H9 (cell line): Measurements from ENCODE around the gene MATN4. TPM values are rescaled to one million over a fixed set of nuclear protein-coding genes. Genes with fewer than 3 reads are reported as not detected.
A peak's percentile ranks its signal among the peaks of the same experiment; 100 is the strongest.

Experiments
- DNase-seq: peaks from one replicate; pipeline ENCODE4 v3.0.0-alpha.2; 2017
- H2AFZ ChIP-seq: one replicate; pipeline ENCODE4 v1.6.1; 2013; ENCODE audit warnings: mild to moderate bottlenecking, low read length, control low read depth, moderate library complexity
- H2AK5ac ChIP-seq: 2 replicates; pipeline ENCODE4 v1.6.1; 2013; ENCODE audit warnings: low read length, control low read depth, mixed read lengths; ENCODE audit not compliant: insufficient read length
- H2BK120ac ChIP-seq: one replicate; pipeline ENCODE4 v1.6.1; 2013; ENCODE audit warnings: low read depth, mild to moderate bottlenecking, low read length, control low read depth, inconsistent platforms; ENCODE audit not compliant: poor library complexity, severe bottlenecking
- H2BK12ac ChIP-seq: 2 replicates; pipeline ENCODE4 v1.6.1; 2013; ENCODE audit warnings: low read length, control low read depth, mixed read lengths, low read depth; ENCODE audit not compliant: insufficient read length
- H2BK15ac ChIP-seq: 2 replicates; pipeline ENCODE4 v1.6.1; 2013; ENCODE audit warnings: low read depth, low read length, control low read depth
- H2BK20ac ChIP-seq: one replicate; pipeline ENCODE4 v1.6.1; 2013; ENCODE audit warnings: low read depth, mild to moderate bottlenecking, low read length, control low read depth, inconsistent platforms; ENCODE audit not compliant: poor library complexity, severe bottlenecking
- H2BK5ac ChIP-seq: 2 replicates; pipeline ENCODE4 v1.6.1; 2013; ENCODE audit warnings: low read length, control low read depth, mixed read lengths; ENCODE audit not compliant: insufficient read length
- H3K14ac ChIP-seq: 2 replicates; pipeline ENCODE4 v1.6.1; 2013; ENCODE audit warnings: low read length, control low read depth; ENCODE audit not compliant: insufficient read depth
- H3K18ac ChIP-seq: 2 replicates; pipeline ENCODE4 v1.6.1; 2013; ENCODE audit warnings: low read depth, mild to moderate bottlenecking, mixed read lengths, low read length, control low read depth; ENCODE audit not compliant: insufficient read length
- H3K23ac ChIP-seq: 2 replicates; pipeline ENCODE4 v1.6.1; 2013; ENCODE audit warnings: low read length, control low read depth, mixed read lengths, low read depth; ENCODE audit not compliant: insufficient read length
- H3K23me2 ChIP-seq: 2 replicates; pipeline ENCODE4 v1.6.1; 2013; ENCODE audit warnings: low read depth, mild to moderate bottlenecking, mixed read lengths, low read length, control low read depth; ENCODE audit not compliant: insufficient read length, poor library complexity, severe bottlenecking
- H3K27ac ChIP-seq: 2 replicates; pipeline ENCODE4 v1.5.1; 2013; ENCODE audit warnings: low read length, control low read depth, mixed read lengths, low read depth; ENCODE audit not compliant: insufficient read length
- H3K27me3 ChIP-seq: 2 replicates; pipeline ENCODE4 v1.6.1; 2013; ENCODE audit warnings: low read length, control low read depth, inconsistent platforms; ENCODE audit not compliant: insufficient read depth
- H3K4ac ChIP-seq: 2 replicates; pipeline ENCODE4 v1.6.1; 2013; ENCODE audit warnings: low read depth, mild to moderate bottlenecking, control low read depth, inconsistent platforms, low read length, moderate library complexity
- H3K4me1 ChIP-seq: 2 replicates; pipeline ENCODE4 v1.6.1; 2013; ENCODE audit warnings: low read length, control low read depth, inconsistent platforms; ENCODE audit not compliant: insufficient read depth
- H3K4me2 ChIP-seq: 2 replicates; pipeline ENCODE4 v1.6.1; 2013; ENCODE audit warnings: low read length, control low read depth, mixed read lengths; ENCODE audit not compliant: insufficient read length, insufficient read depth
- H3K56ac ChIP-seq: 2 replicates; pipeline ENCODE4 v1.6.1; 2013; ENCODE audit warnings: low read depth, mild to moderate bottlenecking, mixed read lengths, low read length, control low read depth; ENCODE audit not compliant: insufficient read length
- H3K79me1 ChIP-seq: 2 replicates; pipeline ENCODE4 v1.6.1; 2013; ENCODE audit warnings: low read depth, mild to moderate bottlenecking, moderate library complexity, low read length, control low read depth, inconsistent platforms; ENCODE audit not compliant: insufficient read depth, poor library complexity, severe bottlenecking
- H3K79me2 ChIP-seq: 2 replicates; pipeline ENCODE4 v1.6.1; 2013; ENCODE audit warnings: low read length, control low read depth, inconsistent platforms; ENCODE audit not compliant: insufficient read depth
- H3K9ac ChIP-seq: 2 replicates; pipeline ENCODE4 v1.6.1; 2013; ENCODE audit warnings: low read length, control low read depth, mixed read lengths; ENCODE audit not compliant: insufficient read length; ENCODE audit errors: extremely low read depth
- H3K9me3 ChIP-seq: one replicate; pipeline ENCODE4 v1.6.1; 2013; ENCODE audit warnings: low read depth, low read length, inconsistent platforms; ENCODE audit not compliant: control insufficient read depth
- H3T11ph ChIP-seq: one replicate; pipeline ENCODE4 v1.6.1; 2013; ENCODE audit warnings: mild to moderate bottlenecking, low read length, control low read depth, inconsistent platforms
- H4K20me1 ChIP-seq: one replicate; pipeline ENCODE4 v1.6.1; 2013; ENCODE audit not compliant: control insufficient read depth, insufficient read length, insufficient read depth
- H4K5ac ChIP-seq: 2 replicates; pipeline ENCODE4 v1.6.1; 2013; ENCODE audit warnings: low read depth, mild to moderate bottlenecking, mixed read lengths, low read length, control low read depth; ENCODE audit not compliant: insufficient read length
- H4K8ac ChIP-seq: replicated peaks from 2 replicates; pipeline ENCODE4 v1.6.1; 2013; ENCODE audit warnings: low read length, control low read depth, mixed read lengths, low read depth; ENCODE audit not compliant: insufficient read length
- H4K91ac ChIP-seq: 2 replicates; pipeline ENCODE4 v1.6.1; 2013; ENCODE audit warnings: low read depth, mild to moderate bottlenecking, moderate library complexity, mixed read lengths, low read length, control low read depth; ENCODE audit not compliant: insufficient read length
- H3K27ac Mint-ChIP-seq, 3 experiments: 2 replicates in 2 of 3; 3 replicates in 1 of 3; pipeline ENCODE4 v1.8.0; 2020 to 2021; ENCODE audit warnings: mixed read lengths in 3 of 3, mild to moderate bottlenecking in 1 of 3, moderate library complexity in 1 of 3
- H3K27me3 Mint-ChIP-seq: 2 replicates; pipeline ENCODE4 v1.8.0; 2021; ENCODE audit warnings: low read depth, mild to moderate bottlenecking, moderate library complexity, mixed read lengths
- H3K36me3 Mint-ChIP-seq, 3 experiments: 2 replicates in 2 of 3; 3 replicates in 1 of 3; pipeline ENCODE4 v1.8.0; 2020 to 2021; ENCODE audit warnings: low read depth in 3 of 3, mixed read lengths in 3 of 3; ENCODE audit not compliant: insufficient read depth in 1 of 3
- H3K4me1 Mint-ChIP-seq, 2 experiments: 2 replicates each; pipeline ENCODE4 v1.8.0; 2020; ENCODE audit warnings: mixed read lengths in 2 of 2
- H3K4me3 Mint-ChIP-seq, 2 experiments: 2 replicates in 1 of 2; 3 replicates in 1 of 2; pipeline ENCODE4 v1.8.0; 2020 to 2021; ENCODE audit warnings: mild to moderate bottlenecking in 2 of 2, mixed read lengths in 2 of 2, moderate library complexity in 1 of 2
- H3K9me3 Mint-ChIP-seq, 2 experiments: 2 replicates in 1 of 2; 3 replicates in 1 of 2; pipeline ENCODE4 v1.8.0; 2020; ENCODE audit warnings: mild to moderate bottlenecking in 2 of 2, mixed read lengths in 2 of 2, moderate library complexity in 1 of 2
- WGBS: extraction: QIAGEN DNeasy Blood & Tissue Kit; methylation state at CpG from one replicate; pipeline ENCODE4 v1.1.7; 2013; ENCODE audit warnings: missing lambda C conversion rate, low lambda C conversion rate, mixed read lengths; ENCODE audit not compliant: insufficient read length; ENCODE audit errors: extremely low coverage; 5-methylcytosine and 5-hydroxymethylcytosine counted together
- total RNA-seq: library from RNA; stranded (reverse); gene quantifications from 2 replicates; pipeline ENCODE4 v1.2.1, GENCODE V29; 2021
- TF ChIP-seq, protein P1 (sequence below): fragments of 200-600 bp; sonication (generic); conservative IDR thresholded peaks from 3 replicates; pipeline ENCODE4 v1.8.0; 2021; ENCODE audit warnings: antibody characterized with exemption, mild to moderate bottlenecking

The MATN4 gene
- total RNA-seq, 1 experiment from 2014 or later = 0.11 TPM

DNA sequence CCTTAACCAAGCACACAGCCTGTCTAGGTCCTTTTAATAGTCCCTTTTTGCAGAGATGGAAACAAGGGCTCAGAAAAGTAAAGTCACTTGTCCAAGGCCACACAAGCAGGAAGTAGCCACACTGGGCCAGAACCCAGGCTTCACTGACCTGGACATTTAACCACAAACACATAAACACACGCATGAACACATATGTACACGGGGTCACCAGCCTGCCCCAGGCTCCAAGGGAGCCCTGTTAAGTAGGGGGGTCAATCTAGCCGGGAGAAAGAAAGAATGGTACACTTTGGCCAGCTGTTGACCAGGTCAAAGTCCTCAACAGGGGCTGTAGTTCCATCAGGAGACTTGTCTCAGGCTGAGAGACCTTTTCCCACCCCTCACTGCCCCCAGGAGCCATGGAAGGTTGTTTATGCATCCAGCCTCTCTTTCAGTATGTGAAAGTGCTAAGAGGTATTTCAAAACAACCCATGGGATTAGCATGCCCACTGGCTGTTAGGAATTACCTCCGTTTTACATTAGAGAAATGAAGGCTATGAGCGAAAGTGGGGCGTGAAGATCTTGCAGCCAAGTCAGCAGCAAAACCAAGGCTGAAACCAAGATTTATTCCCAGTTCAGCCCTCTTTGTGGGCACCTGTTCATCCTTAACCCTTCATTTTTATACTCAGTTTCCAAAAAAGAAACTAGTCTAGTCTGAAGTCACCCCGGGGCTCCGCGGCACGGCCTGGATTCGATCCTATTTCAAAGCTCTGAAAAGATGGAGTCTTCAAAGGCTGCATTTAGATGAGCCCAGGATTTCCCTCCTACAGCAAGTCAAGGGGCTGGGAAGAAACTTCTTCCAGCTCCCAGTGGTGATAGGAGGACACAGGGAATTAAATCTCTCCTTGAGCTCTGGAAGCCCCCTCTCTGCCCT is 30.3 kb upstream of the MATN4 start:
- Histone ChIP-seq H4K20me1 (peaks cover 2% of the 10 kb centered on the region), H3K23ac (no peak overlapping the region), H3K56ac (no peak overlapping the region), H3K4me2 (no peak overlapping the region), H3K79me2 (peaks cover 3% of the 10 kb centered on the region; the same call in 1 of the 2 replicates), H3K9me3 (no peaks in the 10 kb centered on the region), H3K23me2 (peaks cover 3% of the 10 kb centered on the region), H3K4ac (no peak overlapping the region), H2AFZ (no peak overlapping the region), H3K9ac (no peak overlapping the region), H4K5ac (no peak overlapping the region), H2AK5ac (no peak overlapping the region), H3K27me3 (no peaks in the 10 kb centered on the region), H4K8ac (no peak overlapping the region), H2BK15ac (no peak overlapping the region), H3K79me1 (no peaks in the 10 kb centered on the region), H3K4me1 (peaks cover 23% of the 10 kb centered on the region), H2BK5ac (no peak overlapping the region), H2BK12ac (no peak overlapping the region), H2BK120ac (no peak overlapping the region), H3K18ac (no peak overlapping the region), H4K91ac (peak overlapping the region; percentile 73), H3K14ac (0 out of 2 replicates have a peak overlapping the region, but pooled peaks have one; percentile 44), H3T11ph (no peak overlapping the region), H3K27ac (no peak overlapping the region), H2BK20ac (no peak overlapping the region)
- peaks cover 13 to 27% (median 17%) of the 10 kb centered on the region in 3 experiments; a peak in 5 of 7 replicates for H3K36me3 Mint-ChIP-seq
- H3K4me3 Mint-ChIP-seq = no peak overlapping the region
- H3K27ac Mint-ChIP-seq = peak overlapping the region; percentile 88 to 96 (median 92)
- H3K9me3 Mint-ChIP-seq = no peaks in the 10 kb centered on the region
- TF ChIP-seq, protein P1, sequence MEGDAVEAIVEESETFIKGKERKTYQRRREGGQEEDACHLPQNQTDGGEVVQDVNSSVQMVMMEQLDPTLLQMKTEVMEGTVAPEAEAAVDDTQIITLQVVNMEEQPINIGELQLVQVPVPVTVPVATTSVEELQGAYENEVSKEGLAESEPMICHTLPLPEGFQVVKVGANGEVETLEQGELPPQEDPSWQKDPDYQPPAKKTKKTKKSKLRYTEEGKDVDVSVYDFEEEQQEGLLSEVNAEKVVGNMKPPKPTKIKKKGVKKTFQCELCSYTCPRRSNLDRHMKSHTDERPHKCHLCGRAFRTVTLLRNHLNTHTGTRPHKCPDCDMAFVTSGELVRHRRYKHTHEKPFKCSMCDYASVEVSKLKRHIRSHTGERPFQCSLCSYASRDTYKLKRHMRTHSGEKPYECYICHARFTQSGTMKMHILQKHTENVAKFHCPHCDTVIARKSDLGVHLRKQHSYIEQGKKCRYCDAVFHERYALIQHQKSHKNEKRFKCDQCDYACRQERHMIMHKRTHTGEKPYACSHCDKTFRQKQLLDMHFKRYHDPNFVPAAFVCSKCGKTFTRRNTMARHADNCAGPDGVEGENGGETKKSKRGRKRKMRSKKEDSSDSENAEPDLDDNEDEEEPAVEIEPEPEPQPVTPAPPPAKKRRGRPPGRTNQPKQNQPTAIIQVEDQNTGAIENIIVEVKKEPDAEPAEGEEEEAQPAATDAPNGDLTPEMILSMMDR = no peak
- no CpG with 5 or more reads among the region's 11 CpGs for WGBS
- no peak for DNase-seq
- H3K27me3 Mint-ChIP-seq = no peaks in the 10 kb centered on the region; the same call in 1 of the 2 replicates
- H3K4me1 Mint-ChIP-seq = peaks cover 76 to 85% of the 10 kb centered on the region in 2 experiments
